LHCN-M2 (cell line): ENCODE data around the gene GOLGA8B. TPM values are rescaled to one million over a fixed set of nuclear protein-coding genes. Genes with fewer than 3 reads are reported as not detected.
"Not testable (repeated sequence)": the region's sequence is repeated elsewhere in the genome, so short reads cannot be mapped to it uniquely, and the experiment has no call there.

Source experiments
- DNase-seq: peaks from one replicate; pipeline ENCODE4 v3.0.0-alpha.2; 2012; ENCODE audit warnings: low read depth
- polyA plus RNA-seq: library from polyadenylated mRNA; unstranded; fragments of >200 nt; gene quantifications from one replicate; pipeline ENCODE4 v1.2.1, GENCODE V29; 2012; ENCODE audit warnings: missing spikeins
- total RNA-seq: library from RNA; depleted of rRNA; stranded (reverse); fragments of >200 nt; gene quantifications from 2 replicates; pipeline ENCODE4 v1.2.3, GENCODE V29; 2014; rRNA removed

Gene GOLGA8B, protein sequence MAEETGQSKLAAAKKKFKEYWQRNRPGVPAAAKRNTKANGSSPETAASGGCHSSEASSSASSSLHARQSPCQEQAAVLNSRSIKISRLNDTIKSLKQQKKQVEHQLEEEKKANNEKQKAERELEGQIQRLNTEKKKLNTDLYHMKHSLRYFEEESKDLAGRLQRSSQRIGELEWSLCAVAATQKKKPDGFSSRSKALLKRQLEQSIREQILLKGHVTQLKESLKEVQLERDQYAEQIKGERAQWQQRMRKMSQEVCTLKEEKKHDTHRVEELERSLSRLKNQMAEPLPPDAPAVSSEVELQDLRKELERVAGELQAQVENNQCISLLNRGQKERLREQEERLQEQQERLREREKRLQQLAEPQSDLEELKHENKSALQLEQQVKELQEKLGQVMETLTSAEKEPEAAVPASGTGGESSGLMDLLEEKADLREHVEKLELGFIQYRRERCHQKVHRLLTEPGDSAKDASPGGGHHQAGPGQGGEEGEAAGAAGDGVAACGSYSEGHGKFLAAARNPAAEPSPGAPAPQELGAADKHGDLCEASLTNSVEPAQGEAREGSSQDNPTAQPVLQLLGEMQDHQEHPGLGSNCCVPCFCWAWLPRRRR
- total RNA-seq: 21.3 and 31.9 TPM in 2 replicates
- polyA plus RNA-seq: 4.9 TPM

DNA sequence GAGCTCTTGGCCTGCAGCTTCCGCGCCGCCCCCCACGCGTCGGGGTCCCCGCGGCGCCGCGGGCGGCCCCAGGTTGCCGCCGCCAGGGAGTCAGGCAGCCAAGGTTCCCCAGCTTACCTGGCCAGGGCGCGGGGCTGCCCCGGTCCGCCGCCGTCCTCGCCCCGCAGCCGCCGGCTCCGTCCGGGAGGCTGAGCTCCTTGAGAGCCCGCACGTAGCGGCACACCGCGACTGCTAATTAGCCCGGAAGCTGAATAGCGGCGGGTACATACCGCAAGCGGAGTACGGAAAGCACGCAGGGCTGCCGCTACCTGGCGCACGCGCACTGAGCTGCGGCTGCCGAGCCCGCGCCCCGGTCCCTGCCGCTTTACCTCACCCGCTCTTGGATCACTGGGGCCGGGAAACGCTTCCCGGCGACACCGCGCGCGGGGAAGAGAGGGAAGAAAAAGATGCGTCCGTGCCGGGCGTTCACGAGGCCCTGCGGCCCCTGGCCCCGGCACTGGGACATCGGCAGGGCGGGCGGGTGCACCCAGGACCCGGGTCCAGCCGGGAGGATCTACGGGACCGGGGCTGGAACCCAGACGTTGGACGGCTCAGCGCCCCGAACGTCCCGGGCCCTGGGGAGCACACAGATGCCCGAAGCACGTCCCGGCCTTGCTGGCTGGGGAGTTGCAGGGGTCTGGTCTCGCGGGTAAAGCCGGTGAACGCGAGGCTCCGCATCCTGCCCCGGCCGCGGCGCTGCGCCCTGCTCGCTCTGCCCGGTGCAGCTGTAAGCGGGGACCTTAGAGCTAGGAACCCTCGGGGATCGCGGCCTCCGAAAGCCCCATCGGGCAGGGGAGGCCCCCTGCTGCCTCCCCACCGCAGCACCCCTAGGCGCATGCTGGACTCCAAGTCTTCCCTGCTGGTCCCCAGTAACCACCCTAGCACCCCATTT lies at the start of gene GOLGA8B:
Gene GOLGA8B (minus strand): TSS at position 253 of the 931 bp plus-strand sequence. CDS start 47,739 bp downstream, outside the sequence.
- DNase-seq: no peak

DNA sequence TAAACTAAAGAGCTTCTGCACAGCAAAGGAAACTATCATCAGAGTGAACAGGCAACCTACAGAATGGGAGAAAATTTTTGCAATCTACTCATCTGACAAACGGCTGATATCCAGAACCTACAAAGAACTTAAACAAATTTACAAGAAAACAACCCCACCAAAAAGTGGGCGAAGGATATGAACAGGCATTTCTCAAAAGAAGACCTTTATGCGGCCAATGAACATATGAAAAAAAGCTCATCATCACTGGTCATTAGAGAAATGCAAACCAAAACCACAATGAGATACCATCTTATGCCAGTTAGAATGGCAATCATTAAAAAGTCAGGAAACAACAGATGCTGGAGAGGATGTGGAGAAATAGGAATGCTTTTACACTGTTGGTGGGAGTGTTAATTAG lies 49.7 kb upstream of the GOLGA8B start:
- DNase-seq: not testable (repeated sequence)

DNA sequence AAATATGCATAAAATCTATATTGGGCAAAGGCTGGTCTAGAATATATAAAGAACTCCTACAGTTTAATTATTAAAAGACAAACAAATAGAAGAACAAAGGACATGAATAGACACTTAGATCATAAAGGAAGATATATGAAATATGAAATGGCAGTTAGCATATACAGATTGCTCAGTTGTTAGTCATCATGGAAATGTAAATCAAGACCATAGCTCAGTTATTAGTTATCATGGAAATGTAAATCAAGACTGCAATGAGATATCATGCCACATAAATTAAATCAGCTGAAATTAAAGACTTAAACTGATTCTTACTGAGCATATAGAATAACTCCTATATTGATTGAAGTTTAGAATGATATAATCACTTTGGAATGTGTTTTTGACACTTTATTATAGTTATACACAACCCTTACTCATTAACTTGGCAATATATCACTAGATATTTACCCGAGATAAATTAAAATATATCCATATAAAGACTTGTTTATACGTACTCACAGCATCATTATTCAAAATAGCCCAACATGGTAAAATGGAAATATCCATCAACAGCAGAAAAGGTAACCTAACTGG lies 45.2 kb upstream of the GOLGA8B start:
- DNase-seq: no peak

DNA sequence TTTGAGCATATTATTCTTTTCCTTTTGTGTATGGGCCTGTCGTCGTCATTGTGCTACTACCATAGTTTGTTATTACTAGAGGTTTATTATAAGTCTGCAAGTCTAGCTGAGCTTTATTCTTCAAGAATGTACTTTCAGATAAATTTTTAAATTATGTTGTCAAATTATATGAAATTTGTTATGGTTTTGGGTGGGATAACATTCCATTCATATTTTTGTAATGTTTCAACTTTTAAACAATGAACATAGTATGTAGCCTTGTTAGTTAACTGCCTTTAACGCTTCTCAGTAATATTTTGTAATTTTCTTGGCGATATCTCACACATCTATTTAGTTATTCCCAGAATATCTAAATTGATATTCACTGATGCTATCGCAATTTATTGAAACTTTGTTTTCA lies 41.6 kb upstream of the GOLGA8B start:
- no peak for DNase-seq

DNA sequence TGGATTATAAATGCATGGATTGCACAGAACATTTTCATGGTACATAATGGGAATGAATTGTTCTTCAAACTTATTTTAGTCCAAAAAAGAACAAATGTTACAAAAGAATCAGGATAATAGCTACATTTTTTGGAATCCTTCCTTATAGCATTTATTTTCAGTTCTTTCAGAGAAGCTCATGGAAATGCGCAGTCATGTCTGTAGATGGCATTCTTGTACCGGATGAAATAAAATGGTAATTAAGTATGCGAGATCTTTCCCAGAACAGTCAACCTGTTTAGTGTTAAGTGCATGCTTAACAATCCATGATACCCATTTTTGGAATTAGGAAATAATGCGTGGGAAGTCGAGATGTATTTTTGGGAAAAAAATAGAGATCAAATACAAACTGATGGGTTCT lies 38.2 kb upstream of the GOLGA8B start:
- DNase-seq: peak; percentile 62

DNA sequence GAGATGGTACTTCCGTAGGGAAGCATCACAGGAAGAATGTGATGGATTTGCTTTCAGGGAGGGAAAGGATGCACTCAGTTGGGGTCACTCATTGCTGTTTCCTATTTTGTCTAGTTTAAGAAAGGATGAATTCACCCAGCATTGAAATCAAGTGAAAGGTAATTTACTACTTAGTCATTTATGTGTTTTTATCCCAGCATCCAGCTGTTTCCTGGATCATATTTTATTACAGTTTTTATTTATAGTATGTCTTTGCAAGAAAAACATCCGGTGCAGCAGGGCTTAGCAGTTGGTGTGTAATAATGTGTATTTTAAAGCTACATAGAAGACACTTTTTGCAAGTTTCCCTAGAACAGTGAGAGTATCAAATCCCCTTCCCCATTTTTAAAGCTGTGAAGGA lies 37.4 kb upstream of the GOLGA8B start:
- DNase-seq: peak; percentile 72

DNA sequence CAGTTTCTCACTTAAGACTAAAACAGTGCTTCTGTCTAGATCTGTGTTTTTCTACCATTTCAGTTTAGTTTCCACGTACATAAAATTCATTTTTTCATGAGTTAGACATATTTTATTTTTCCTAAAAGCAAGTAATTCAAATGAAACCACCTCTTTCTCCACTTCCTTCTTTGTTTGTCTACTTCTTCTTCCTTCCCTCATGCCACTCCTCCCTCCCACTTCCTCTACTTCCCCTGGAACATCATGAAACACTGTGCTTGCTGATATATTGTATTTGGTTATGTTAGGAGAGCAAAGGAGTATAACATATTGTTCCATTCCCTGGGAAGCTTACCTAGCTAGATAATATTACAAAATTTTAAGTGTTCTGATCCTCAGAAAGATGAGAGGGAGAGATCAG lies 36.7 kb upstream of the GOLGA8B start:
- DNase-seq: no peak

DNA sequence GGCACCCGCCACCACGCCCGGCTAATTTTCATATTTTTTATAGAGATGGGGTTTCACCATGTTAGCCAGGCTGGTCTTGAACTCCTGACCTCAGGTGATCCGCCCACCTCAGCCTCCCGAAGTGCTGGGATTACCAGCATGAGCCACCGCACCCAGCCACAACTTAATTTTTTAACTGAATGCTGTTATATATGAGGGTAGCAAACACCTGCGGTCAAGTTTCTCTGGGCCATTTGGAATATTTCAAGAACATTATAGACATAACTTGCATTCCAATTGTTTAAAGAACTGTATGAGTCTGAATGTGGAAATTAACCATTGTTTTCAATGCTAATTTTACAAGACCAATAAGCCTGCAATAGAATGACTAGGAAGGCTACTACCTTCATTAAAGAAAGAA lies 35.7 kb upstream of the GOLGA8B start:
- no peak for DNase-seq

DNA sequence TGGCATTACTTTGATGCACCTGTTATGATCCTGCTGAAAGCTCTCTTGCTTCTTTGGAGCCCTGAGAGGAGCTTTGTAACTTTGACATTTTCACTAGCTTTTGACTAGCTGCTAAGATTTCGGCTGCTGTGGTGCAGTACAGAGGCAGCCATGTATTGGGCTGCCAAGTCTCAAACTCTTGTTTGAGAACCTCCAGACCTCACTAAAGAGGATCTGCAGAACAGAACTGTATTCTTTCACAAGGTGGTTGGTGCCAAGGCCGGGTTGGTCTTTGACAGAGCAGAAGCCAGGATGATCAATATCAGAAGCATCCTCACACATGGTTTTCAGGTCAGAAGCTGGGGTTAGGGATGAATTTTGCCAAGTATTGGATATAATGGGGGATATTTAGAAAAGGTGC lies 34.6 kb upstream of the GOLGA8B start:
- DNase-seq: no peak

DNA sequence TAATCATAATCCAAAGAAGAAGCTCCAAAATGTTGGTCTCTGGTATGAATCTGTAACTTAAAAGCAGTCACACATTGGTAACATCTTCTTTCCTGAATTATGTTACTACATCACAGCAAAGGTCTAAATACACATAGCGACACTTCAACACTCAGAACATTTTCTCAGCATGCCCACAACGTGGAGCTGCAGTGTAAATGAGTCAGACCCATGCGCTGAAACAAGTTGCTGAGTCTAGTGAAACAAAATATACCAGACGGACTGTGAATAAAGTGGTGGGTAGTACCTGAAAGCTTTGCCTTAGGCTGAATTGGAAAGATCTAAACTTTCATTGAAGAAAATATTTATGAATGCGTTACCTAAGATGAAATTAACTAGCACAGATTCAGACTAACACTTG lies 33.2 kb upstream of the GOLGA8B start:
- DNase-seq: peak; percentile 67

DNA sequence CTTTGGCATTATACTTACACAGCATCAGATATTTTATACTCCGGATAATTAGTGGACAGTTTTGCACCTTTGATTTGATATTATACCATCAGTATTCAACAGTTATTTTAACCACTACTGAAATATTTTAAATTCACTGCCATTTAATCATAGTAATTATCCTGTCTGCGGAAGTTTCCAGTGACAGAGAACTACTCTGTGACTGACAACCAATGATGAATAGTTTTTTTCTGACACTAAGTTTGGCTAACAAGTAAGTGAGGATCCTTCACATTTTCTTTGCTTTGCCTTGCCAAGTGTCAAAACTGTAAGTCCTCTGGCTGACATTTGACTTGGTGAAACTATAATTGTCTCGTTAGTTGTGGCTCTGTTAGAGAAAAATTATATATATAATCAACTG lies 30.5 kb upstream of the GOLGA8B start:
- no peak for DNase-seq

DNA sequence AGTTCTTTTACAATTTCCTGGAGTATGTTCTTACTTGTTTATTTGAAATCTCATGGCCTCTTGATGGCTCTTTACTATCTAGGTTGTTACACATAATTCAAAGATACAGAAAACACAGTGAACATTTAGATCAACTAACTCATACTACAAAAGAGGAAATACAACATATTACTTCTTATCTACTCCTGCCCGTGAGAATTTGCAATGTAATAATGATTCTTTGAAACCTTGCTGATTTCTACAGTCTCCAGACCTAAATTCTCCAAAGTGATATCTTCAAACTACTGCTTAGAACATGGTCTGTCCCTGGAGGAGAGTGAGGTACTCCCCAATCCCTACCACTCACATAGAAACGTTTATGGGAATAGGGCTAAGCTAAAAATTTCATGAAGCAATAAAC lies 29.9 kb upstream of the GOLGA8B start:
- DNase-seq: no peak

DNA sequence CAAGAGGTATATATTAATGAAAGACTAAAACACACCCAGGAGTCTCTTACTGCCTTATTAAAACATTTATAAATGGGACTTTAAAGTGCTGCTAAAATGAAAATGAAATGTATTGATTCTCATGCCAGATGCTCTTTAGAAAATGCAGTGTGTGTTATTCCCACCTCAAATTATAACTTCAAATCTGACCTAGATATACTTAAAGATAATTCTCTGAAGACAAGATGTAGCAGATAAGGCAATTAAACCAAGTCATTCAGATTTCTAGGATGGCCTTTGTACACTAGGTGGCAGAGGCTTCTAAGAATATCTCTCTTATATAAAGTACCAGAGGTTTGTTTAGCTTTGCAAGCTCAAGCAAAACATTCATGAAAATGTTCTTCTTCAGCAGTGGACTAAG lies 26.9 kb upstream of the GOLGA8B start:
- peak; percentile 23 for DNase-seq

DNA sequence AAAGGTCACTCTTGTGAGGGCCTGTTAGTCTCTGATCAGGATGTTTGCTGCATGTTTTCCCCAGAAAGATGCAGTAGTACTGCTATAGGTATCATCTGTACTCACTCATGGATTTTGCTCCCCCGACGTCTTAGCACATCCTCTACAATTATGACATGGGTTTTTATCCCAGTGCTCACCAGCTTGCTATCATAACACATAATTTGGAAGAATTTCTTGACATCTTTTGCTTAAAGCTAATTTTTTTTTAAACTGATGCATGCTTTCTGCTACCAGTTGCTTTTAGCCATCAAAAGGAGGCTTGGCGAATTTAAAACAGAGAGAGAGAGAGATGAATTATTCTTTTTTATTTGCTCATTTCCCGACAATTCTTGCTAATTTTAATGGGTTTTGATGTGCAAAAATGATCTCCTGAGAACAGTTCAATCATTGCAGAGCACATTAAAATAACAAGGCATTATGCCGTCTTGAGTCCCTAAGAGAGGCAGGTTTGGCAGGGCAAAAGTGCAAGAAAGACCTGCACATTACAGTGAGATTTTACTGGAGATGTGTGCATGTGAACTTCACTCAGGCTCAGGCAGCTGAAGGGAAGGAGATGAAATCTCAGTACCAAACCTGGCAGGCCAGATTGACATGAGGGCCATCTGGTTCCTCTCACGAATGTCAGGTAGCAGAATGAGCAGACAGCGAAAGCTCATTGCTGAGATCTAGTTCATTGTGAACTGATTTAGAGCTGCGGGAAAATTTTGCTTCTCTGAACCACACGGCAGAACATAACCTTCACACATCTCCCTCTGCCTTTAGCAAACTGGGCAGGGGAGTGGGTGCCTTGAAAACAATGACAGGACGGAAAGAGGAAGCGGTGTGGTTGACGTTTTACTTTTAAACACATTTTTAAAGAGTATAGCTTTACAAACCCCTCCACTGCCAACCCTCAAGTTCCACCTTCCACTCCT lies 25.9 kb upstream of the GOLGA8B start:
- no peak for DNase-seq

DNA sequence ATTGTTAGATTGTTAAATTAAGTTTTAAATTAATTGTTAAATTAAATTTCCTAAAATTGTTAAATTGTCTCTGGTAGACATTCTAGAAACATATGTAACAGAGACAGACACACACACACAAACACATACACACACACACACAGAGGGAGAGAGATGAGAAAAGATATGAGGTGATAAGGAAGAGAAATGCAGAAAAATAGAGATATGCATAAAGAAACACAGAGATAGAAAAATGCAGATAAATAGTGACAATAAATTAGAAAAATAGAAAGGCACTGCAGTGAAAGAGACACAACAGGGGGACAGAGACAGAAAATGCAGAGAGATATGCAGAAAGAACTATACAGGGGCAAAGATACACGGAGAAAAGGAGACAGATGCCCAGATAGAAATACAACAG lies 25.1 kb upstream of the GOLGA8B start:
- no peak for DNase-seq

DNA sequence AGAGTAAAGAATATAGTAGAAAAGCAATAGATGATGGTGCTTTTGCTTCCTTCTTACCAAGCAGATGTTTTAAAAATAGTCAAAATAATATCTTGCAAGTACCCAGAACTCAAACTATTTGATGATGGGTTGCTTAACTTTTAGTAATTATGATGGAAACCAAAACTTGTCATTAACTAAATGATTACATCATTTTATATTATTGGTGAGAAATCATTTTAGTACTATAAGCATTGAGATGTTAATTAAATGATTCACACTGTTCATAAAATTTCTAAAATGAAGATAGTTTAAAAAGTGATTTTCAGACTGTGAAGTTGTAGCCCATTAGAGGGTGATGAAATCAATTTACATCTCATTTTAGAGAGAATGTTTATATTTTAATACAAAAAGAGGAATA lies 24.4 kb upstream of the GOLGA8B start:
- no peak for DNase-seq

DNA sequence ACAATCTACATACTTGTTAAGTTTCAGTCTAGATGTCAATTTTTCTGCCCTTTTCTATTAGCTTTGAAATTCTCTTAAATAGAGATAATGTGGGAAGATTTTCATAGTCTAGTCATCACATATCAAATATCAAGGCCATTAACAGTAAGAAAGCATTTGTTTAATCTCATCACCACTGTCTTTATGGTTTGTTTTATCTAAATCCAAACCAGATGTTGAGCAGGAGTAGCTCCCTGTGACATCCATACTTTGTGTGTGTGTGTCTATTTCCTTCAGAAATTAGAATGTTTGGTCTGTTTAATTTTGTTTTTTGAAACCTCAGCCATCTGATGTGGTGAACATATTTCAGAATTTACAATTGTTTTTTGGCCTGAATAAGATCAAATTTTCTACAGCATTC lies 23.1 kb upstream of the GOLGA8B start:
- DNase-seq: peak; percentile 56

DNA sequence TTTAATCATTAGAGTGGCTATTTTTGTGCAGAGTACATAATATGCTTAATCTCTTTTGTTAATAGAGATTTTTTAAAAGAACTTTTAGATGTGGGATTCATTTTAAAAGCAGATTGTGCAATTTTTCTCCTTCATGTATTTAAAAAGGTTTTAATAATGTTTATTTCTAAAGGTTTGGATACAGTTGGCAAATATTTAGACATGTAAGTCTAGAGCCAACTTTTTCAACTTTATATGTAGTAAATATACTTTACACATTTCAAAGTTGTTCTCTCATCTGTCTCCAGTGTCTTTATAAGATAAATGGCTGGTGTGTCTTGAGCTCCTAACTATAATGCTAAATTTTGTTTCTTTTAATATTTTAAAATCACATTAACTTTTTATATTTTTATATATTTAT lies 22.7 kb upstream of the GOLGA8B start:
- no peak for DNase-seq

DNA sequence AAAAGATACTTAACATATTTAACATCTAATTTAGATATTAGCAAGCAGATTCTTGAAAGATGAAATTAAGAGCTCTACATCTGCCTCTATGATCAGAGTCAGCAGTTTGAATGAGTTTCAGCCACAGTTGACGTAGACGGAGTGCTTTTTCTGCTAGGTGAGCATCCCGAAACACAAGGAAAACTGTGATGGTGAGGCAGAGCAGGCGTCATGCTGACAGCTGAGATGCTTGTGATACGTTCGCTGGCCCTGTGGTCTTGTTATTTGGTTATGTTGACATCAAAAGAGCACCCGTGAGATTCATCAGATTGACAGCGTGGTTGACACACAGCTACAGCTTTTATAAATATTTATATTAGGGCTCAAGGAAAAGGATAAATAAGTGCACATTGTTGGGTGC lies 19.6 kb upstream of the GOLGA8B start:
- DNase-seq: no peak

DNA sequence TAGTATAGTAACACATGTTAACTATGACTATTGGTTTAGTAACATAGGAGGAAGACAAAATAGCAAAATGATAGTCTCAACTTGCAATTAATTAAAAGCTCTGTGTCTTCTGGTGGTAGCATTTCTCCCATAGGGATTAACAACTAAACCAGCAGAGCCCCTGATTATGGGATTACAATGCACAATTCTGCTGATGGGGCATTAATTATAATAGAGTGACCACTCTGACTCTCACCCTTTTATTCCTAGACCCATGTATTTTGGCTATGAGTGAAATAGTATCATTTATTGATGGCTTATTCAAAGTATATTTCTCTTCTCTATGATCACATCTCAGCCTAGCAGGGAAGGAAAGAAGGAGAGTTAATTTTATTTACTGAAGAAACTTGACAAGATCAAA lies 17.5 kb upstream of the GOLGA8B start:
- no peak for DNase-seq
